PC-9 (cell line): ENCODE measurements around the gene UNC13D. TPM values are rescaled to one million over a fixed set of nuclear protein-coding genes. Genes with fewer than 3 reads are reported as not detected.

Experiments
- BruUV-seq: library from RNA; stranded (reverse); fragments of 400-500 nt; replicated peaks from 2 replicates; lab custom pipeline; 2021; lab: Mats Ljungman, UMichigan
- CTCF ChIA-PET: fragments of 300-600 bp; sonication (Branson Sonifier 250); formaldehyde crosslinking; loops from one replicate; lab custom pipeline; 2022; ENCODE audit warnings: antibody characterized with exemption; lab: Charles Lee
- POLR2A ChIA-PET: fragments of 300-600 bp; sonication (Branson Sonifier 250); formaldehyde crosslinking; loops from one replicate; lab custom pipeline; 2022; ENCODE audit warnings: antibody characterized with exemption; ENCODE audit not compliant: unreplicated experiment; lab: Charles Lee
- DNase-seq, 2 experiments: peaks; one replicate each; pipeline versions ENCODE4 v3.0.0 to v3.0.0-alpha.2; 2015 to 2022; ENCODE audit warnings: mixed read lengths in 1 of 2
- H2AFZ ChIP-seq: fragments of 200-600 bp; sonication (generic); 2 replicates; pipeline ENCODE4 v1.8.1; 2017; ENCODE audit warnings: antibody characterized with exemption
- H3F3A ChIP-seq: fragments of 200-600 bp; sonication (generic); 2 replicates; pipeline ENCODE4 v1.8.1; 2017; ENCODE audit warnings: antibody characterized with exemption, mild to moderate bottlenecking, low read depth; ENCODE audit not compliant: insufficient read depth
- H3K27ac ChIP-seq: fragments of 200-600 bp; sonication (generic); 2 replicates; pipeline ENCODE4 v1.6.1; 2016; ENCODE audit warnings: mixed run types
- H3K27me3 ChIP-seq: fragments of 200-600 bp; sonication (generic); 2 replicates; pipeline ENCODE4 v1.6.1; 2016; ENCODE audit warnings: low read depth, mixed run types; ENCODE audit not compliant: insufficient read depth
- H3K36me3 ChIP-seq: fragments of 200-600 bp; sonication (generic); 2 replicates; pipeline ENCODE4 v1.6.1; 2016; ENCODE audit warnings: low read depth, mixed run types
- H3K4me1 ChIP-seq: fragments of 200-600 bp; sonication (generic); replicated peaks from 2 replicates; pipeline ENCODE4 v1.6.1; 2016; ENCODE audit warnings: mixed run types; ENCODE audit not compliant: insufficient read depth
- H3K4me2 ChIP-seq: fragments of 200-600 bp; sonication (generic); 2 replicates; pipeline ENCODE4 v1.6.1; 2017; ENCODE audit warnings: mixed run types
- H3K4me3 ChIP-seq: fragments of 200-600 bp; sonication (generic); 2 replicates; pipeline ENCODE4 v1.6.1; 2016; ENCODE audit warnings: mixed run types
- H3K79me2 ChIP-seq: fragments of 200-600 bp; sonication (generic); 2 replicates; pipeline ENCODE4 v1.6.1; 2017; ENCODE audit warnings: low read depth, mixed run types
- H3K9me2 ChIP-seq: fragments of 200-600 bp; sonication (generic); 2 replicates; pipeline ENCODE4 v1.8.1; 2017; ENCODE audit warnings: mild to moderate bottlenecking; ENCODE audit not compliant: insufficient read depth
- H3K9me3 ChIP-seq: fragments of 200-600 bp; sonication (generic); 2 replicates; pipeline ENCODE4 v1.8.1; 2016; ENCODE audit warnings: low read depth; ENCODE audit not compliant: insufficient read depth
- H4K20me1 ChIP-seq: fragments of 200-600 bp; sonication (generic); 2 replicates; pipeline ENCODE4 v1.8.1; 2017; ENCODE audit not compliant: insufficient read depth
- EZH2 ChIP-seq: fragments of 200-600 bp; sonication (generic); IDR thresholded peaks from 2 replicates; pipeline ENCODE4 v1.8.0; 2017; ENCODE audit warnings: antibody characterized with exemption, low read depth
- intact Hi-C: fragments of 100-400 bp; cut with micrococcal nuclease; formaldehyde crosslinking; loops from one replicate; pipeline ENCODE4 v1.10.0; 2022; ENCODE audit not compliant: unreplicated experiment
- total RNA-seq: library from RNA; stranded (reverse); gene quantifications from 2 replicates; pipeline ENCODE4 v1.2.3, GENCODE V29; 2021
- TF ChIP-seq, protein P1 (sequence below): fragments of 200-600 bp; sonication (generic); conservative IDR thresholded peaks from 2 replicates; pipeline ENCODE4 v1.6.1; 2017; ENCODE audit warnings: mixed run types, antibody characterized with exemption, mild to moderate bottlenecking, moderate library complexity

The UNC13D gene
- total RNA-seq, 1 experiment from 2014 or later, result 94.4 TPM

DNA sequence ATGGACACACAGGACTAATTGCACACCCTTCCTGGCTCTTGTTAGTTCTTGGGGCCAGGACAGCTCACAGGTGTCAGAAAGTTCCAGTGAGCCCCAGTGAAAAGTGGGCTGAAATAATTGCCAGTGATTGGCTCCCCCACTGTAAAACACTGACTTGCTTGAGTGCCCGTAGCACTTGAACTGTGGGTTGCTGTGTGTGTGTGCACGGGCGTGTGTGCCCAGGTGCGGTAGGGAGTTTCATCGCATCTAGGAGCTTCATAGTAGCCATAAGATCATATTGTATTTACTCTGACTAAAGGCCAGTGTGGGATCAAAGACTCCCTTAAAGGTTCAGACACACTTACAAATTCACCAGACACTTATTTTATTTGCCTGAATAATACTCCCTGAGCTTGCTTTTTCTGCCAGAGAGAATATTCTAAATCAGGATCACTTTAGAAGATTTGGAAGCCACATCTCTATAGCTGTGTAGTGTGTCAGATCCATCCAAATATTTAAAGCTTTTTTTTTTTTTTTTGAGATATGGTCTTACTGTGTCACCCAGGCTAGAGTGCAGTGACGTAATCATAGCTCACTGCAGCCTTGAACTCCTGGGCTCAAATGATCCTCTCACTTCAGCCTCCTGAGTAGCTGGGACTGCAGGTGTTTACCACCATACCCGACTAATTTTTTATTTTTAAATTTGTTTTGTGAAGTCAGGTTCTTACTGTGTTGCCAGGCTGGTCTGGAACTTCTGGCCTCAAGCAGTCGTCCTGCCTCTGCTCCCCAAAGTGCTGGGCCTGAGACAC, 48.2 kb downstream of the UNC13D start:
- DNase-seq, result no peak
- Histone ChIP-seq H3K9me2 (no peaks in the 10 kb centered on the region), H3F3A (0 out of 2 replicates have a peak, but pooled peaks cover 3% of the 10 kb centered on the region), H3K4me3 (no peak overlapping the region), H2AFZ (no peak overlapping the region), H4K20me1 (peaks cover 18% of the 10 kb centered on the region), H3K27ac (no peak overlapping the region), H3K36me3 (peaks cover 32% of the 10 kb centered on the region), H3K4me2 (no peak overlapping the region), H3K27me3 (no peaks in the 10 kb centered on the region), H3K4me1 (no peaks in the 10 kb centered on the region), H3K9me3 (no peaks in the 10 kb centered on the region), H3K79me2 (peaks cover 39% of the 10 kb centered on the region; the same call in 1 of the 2 replicates)
- intact Hi-C loops, result no loop called here
- TF ChIP-seq EZH2, result no peak
- TF ChIP-seq, protein P1, sequence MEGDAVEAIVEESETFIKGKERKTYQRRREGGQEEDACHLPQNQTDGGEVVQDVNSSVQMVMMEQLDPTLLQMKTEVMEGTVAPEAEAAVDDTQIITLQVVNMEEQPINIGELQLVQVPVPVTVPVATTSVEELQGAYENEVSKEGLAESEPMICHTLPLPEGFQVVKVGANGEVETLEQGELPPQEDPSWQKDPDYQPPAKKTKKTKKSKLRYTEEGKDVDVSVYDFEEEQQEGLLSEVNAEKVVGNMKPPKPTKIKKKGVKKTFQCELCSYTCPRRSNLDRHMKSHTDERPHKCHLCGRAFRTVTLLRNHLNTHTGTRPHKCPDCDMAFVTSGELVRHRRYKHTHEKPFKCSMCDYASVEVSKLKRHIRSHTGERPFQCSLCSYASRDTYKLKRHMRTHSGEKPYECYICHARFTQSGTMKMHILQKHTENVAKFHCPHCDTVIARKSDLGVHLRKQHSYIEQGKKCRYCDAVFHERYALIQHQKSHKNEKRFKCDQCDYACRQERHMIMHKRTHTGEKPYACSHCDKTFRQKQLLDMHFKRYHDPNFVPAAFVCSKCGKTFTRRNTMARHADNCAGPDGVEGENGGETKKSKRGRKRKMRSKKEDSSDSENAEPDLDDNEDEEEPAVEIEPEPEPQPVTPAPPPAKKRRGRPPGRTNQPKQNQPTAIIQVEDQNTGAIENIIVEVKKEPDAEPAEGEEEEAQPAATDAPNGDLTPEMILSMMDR, result no peak
- no TSS peak for BruUV-seq
- POLR2A ChIA-PET, result no interaction called here
- CTCF ChIA-PET, result interaction anchor here (0.6 to 1.0 kb wide), 2 partner anchors 9 to 51 kb away, joined by 3 to 13 read pairs; no protein-coding TSS in a partner anchor

DNA sequence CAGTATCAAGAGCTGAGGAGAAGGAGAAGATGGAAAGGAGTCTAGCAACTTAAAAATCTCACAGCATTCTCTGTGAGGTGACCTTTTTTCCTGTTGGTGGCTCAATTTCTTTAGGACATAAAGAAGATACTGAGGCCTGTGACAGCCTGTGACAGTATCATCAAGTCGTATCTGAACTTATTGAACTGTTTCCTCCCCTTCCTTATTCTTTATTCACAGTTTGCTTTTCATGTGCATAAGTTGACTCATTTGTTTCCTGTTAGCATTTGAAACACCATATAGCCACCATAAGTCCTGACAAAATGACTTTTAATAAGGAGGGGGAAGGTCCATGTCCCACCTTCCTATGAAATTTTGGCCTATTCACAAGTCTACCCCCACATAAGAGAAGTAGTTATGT, 50.7 kb downstream of the UNC13D start:
- Histone ChIP-seq H3K9me2 (no peaks in the 10 kb centered on the region), H3K4me1 (no peaks in the 10 kb centered on the region), H4K20me1 (peaks cover 18% of the 10 kb centered on the region), H3K36me3 (peaks cover 32% of the 10 kb centered on the region), H3K79me2 (peaks cover 61% of the 10 kb centered on the region), H3K27me3 (no peaks in the 10 kb centered on the region), H3K27ac (no peak overlapping the region), H3K9me3 (no peaks in the 10 kb centered on the region), H3K4me2 (no peak overlapping the region), H3K4me3 (no peak overlapping the region), H3F3A (0 out of 2 replicates have a peak, but pooled peaks cover 3% of the 10 kb centered on the region), H2AFZ (no peak overlapping the region)
- intact Hi-C loops, result no loop called here
- POLR2A ChIA-PET, result no interaction called here
- DNase-seq, result no peak
- no peak for TF ChIP-seq EZH2
- TF ChIP-seq, protein P1, result no peak
- BruUV-seq, result no TSS peak
- CTCF ChIA-PET, result no interaction called here

DNA sequence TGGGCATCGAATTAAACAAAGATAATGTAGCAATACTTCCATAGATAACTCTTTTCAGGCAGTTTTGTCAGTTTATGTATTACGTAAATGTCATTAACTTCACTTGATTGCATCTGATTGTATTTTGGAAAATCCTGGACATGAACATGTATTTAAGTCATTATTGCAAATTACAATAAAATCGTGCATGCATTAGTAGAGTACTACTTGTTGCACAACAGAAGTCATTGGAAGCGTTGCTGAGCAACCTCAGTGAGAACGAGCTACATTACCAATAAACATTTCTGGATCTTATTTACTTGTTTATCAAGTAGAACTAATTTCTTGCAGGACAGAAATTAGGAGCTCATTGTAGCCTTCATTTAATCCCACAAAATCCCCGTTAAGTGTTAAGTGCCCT, 53.0 kb downstream of the UNC13D start:
- H3K27ac ChIP-seq, result no peak overlapping the region
- H3F3A ChIP-seq, result 0 out of 2 replicates have a peak, but pooled peaks cover under 1% of the 10 kb centered on the region
- H3K79me2 ChIP-seq, result peaks cover 76% of the 10 kb centered on the region
- DNase-seq, result no peak
- peaks cover 15% of the 10 kb centered on the region for H4K20me1 ChIP-seq
- no peak overlapping the region for H2AFZ ChIP-seq
- POLR2A ChIA-PET, result interaction anchor here (0.6 kb wide), 2 partner anchors 14 to 54 kb away, joined by 4 to 10 read pairs; no protein-coding TSS in a partner anchor
- intact Hi-C loops, result no loop called here
- no peak overlapping the region for H3K4me3 ChIP-seq
- no peaks in the 10 kb centered on the region for H3K9me2 ChIP-seq
- no peaks in the 10 kb centered on the region for H3K27me3 ChIP-seq
- H3K4me1 ChIP-seq, result peaks cover 3% of the 10 kb centered on the region
- no TSS peak for BruUV-seq
- H3K4me2 ChIP-seq, result no peak overlapping the region
- no peaks in the 10 kb centered on the region for H3K9me3 ChIP-seq
- TF ChIP-seq, protein P1, result no peak
- TF ChIP-seq EZH2, result no peak
- CTCF ChIA-PET, result no interaction called here
- peaks cover 18% of the 10 kb centered on the region for H3K36me3 ChIP-seq
